Adrenal gland (tissue), 5 donors: ENCODE data around the gene RAP1GAP2.

Experiments
- CTCF ChIP-seq, 6 experiments: fragments of 450-650 bp in 4 of 6; fragments of 200-600 bp in 2 of 6; sonication (generic) in 1 of 6; IDR thresholded peaks; 1 replicate in 5 of 6; 2 replicates in 1 of 6; pipeline versions ENCODE4 v1.5.1 to v1.8.0; 2016 to 2021; ENCODE audit warnings: antibody characterized with exemption in 6 of 6, mild to moderate bottlenecking in 2 of 6, moderate library complexity in 1 of 6
- POLR2A ChIP-seq, 2 donors: fragments of 450-650 bp; IDR thresholded peaks; one replicate each; pipeline ENCODE4 v1.6.1; 2017; ENCODE audit warnings: antibody characterized with exemption in 2 of 2, mild to moderate bottlenecking in 2 of 2, moderate library complexity in 1 of 2
- donor health status: DM: no; HTN: no; CAD: no.

GRCh38 chr17:2819921-2820501, 23.8 kb downstream of the RAP1GAP2 start:
- TF ChIP-seq POLR2A (IDR thresholded peaks at IDR 0.05), result no peak
- no peak for TF ChIP-seq CTCF (IDR thresholded peaks at IDR 0.05)
